ENCODE results near the gene RAD51B.

Gene RAD51B

GRCh38 chr14:68546839-68547238 is 727.3 kb downstream of the RAD51B start:
- no peak for DNase-seq (ENCODE audit: low read depth, low spot score)

GRCh38 chr14:68547305-68548193 is 728.0 kb downstream of the RAD51B start:
- DNase-seq (ENCODE audit: low read depth, low spot score) = no peak

GRCh38 chr14:68548194-68549076 is 728.9 kb downstream of the RAD51B start:
- DNase-seq (ENCODE audit: low read depth, low spot score) = no peak

GRCh38 chr14:68550338-68550715 is 730.7 kb downstream of the RAD51B start:
- no peak for DNase-seq (ENCODE audit: low read depth, low spot score)

- DNase-seq (ENCODE audit: low read depth, low spot score) = no peak
Observed at GRCh38 chr14:68551045-68551683, 731.6 kb downstream of the RAD51B start.

GRCh38 chr14:68552075-68552474 is 732.5 kb downstream of the RAD51B start:
- no peak for DNase-seq (ENCODE audit: low read depth, low spot score)

GRCh38 chr14:68552602-68553001 is 733.0 kb downstream of the RAD51B start:
- no peak for DNase-seq (ENCODE audit: low read depth, low spot score)

- DNase-seq (ENCODE audit: low read depth, low spot score) = no peak
Observed at GRCh38 chr14:68553311-68553710, 733.7 kb downstream of the RAD51B start.

GRCh38 chr14:68554231-68554630 is 734.7 kb downstream of the RAD51B start:
- no peak for DNase-seq (ENCODE audit: low read depth, low spot score)

GRCh38 chr14:68556253-68556652 is 736.7 kb downstream of the RAD51B start:
- DNase-seq (ENCODE audit: low read depth, low spot score) = no peak

- no peak for DNase-seq (ENCODE audit: low read depth, low spot score)
Observed at GRCh38 chr14:68557648-68558047, 738.1 kb downstream of the RAD51B start.

GRCh38 chr14:68558096-68558495 is 738.5 kb downstream of the RAD51B start:
- no peak for DNase-seq (ENCODE audit: low read depth, low spot score)

- no peak for DNase-seq (ENCODE audit: low read depth, low spot score)
Observed at GRCh38 chr14:68559949-68560348, 740.4 kb downstream of the RAD51B start.

GRCh38 chr14:68561531-68562007 is 742.0 kb downstream of the RAD51B start:
- no peak for DNase-seq (ENCODE audit: low read depth, low spot score)

- no peak for DNase-seq (ENCODE audit: low read depth, low spot score)
Observed at GRCh38 chr14:68562911-68563250, 743.3 kb downstream of the RAD51B start.

- DNase-seq (ENCODE audit: low read depth, low spot score) = no peak
Observed at GRCh38 chr14:68563251-68564131, 743.9 kb downstream of the RAD51B start.

- no peak for DNase-seq (ENCODE audit: low read depth, low spot score)
Observed at GRCh38 chr14:68564191-68564825, 744.7 kb downstream of the RAD51B start.

- DNase-seq (ENCODE audit: low read depth, low spot score) = no peak
Observed at GRCh38 chr14:68564826-68565759, 745.5 kb downstream of the RAD51B start.

- DNase-seq (ENCODE audit: low read depth, low spot score) = no peak
Observed at GRCh38 chr14:68566075-68566474, 746.5 kb downstream of the RAD51B start.

Measured in iPS DF 19.7 (cell line).